GM12892 (cell line): ENCODE measurements around the gene ALPK3.
A peak's percentile ranks its signal among the peaks of the same experiment; 100 is the strongest.

ENCODE experiments used
- DNase-seq: peaks from one replicate; pipeline ENCODE4 v3.0.0; 2011; ENCODE audit not compliant: insufficient read length
- FAIRE-seq: peaks from 2 replicates; lab custom pipeline; 2011; peaks lifted over from hg19 to GRCh38; lab: Jason Lieb, UNC
- POLR2A ChIP-seq: IDR thresholded peaks from 2 replicates; pipeline ENCODE4 v1.6.1; 2011; ENCODE audit warnings: low read depth, low read length, control low read depth
- POLR2AphosphoS5 ChIP-seq: IDR thresholded peaks from 2 replicates; pipeline ENCODE4 v1.6.1; 2011; ENCODE audit warnings: low read depth, low read length, control low read depth
- TAF1 ChIP-seq: IDR thresholded peaks from 2 replicates; pipeline ENCODE4 v1.6.1; 2011; ENCODE audit warnings: low read depth, mild to moderate bottlenecking, control low read depth, low read length, borderline replicate concordance

The ALPK3 gene

DNA sequence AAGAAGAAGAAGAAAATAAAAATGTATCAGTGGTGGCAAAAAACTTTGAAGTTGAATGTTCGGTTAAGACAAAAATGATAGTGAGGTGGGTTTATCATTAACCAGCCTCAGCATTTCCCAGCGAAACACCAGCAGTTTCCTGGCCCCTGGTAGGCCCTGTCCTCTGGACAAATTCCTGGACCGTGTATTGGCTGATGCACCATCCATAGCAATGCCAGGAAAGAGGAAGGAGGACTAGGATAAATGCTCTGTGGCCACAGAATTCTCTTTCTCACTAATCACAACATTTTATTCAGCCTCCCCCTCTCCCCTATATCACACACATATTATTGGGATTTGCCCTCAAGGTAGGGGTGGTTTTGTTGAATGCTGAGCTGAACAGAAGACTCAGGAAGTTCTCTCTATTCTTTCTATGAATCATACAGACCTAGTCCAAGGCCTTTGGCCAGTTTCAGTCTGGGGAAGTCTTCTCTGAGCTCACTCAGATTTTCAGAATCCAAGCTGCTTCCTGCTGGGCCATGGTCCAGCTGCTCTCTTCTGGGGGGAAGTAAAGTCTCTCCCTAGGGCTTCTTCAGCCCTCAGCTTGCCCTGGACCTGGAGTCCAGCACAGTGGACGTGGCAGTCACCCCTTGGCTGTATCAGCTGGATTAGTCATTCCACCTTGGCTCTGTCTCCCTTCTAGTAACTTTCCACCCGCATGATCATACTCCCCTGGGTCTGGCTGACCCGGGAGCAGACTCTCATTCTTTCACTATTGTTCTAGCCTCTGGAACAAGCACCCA, 94.9 kb downstream of the ALPK3 start:
- no peak for FAIRE-seq
- TF ChIP-seq POLR2A (no peak), TAF1 (no peak), POLR2AphosphoS5 (no peak)
- DNase-seq = no peak

GRCh38 chr15:84913360-84913723, 96.2 kb downstream of the ALPK3 start:
- TF ChIP-seq TAF1 = no peak
- no peak for TF ChIP-seq POLR2AphosphoS5
- TF ChIP-seq POLR2A = no peak
- DNase-seq = no peak
- FAIRE-seq = no peak

DNA sequence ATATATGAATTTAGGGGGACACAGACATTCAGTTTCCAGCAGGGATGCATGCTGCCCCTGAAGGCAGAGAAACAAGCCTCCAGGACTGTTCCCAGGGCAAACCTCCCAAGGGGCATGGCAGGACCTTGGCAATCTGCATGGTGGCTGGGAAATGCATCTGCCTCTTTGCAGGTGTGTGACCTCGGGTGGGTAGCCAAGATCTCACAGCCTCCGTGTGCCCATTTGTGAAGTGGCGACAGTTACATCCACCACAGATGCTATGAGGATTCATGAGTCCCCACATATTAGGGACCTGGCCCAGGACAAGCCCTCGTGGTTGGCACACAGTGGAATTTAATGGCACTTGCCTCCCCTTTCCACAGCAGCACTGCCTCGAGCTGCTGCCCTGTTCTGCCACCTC, 97.2 kb downstream of the ALPK3 start:
- no peak for TF ChIP-seq TAF1
- TF ChIP-seq POLR2A = no peak
- TF ChIP-seq POLR2AphosphoS5 = no peak

DNA sequence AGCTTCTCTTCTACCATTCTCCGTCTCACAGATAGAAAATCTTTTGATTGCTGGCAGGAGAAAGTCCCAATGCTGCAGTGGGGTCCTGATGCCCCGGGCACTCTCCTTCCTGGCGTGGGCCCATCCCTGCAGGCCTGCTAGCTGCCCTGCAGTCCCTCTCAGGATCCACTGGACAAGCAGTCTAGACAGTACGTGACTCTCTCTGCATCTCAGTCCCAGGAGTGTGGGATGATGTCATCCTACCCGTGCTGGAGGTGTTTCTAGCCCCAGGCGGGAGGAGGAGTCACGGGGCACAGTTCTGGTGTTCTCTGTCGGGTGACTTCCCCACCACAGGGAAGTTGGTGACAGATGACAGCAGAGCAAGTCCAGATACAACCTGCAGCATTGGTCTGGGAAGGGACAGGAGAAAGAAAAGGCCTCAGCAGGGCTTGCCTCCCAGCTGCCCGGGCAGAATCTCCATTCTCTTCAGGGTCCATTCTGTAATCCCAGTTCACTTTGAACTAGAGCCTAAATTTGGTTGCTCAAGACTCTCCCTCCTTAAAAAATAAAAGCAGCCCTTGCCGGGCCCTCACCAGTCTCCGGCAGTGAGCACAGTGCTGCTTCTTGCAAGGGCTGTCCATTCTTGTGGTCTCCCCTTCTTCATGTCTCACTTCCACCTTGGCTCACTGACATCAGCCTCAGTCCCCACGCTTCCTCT, 97.9 kb downstream of the ALPK3 start:
- FAIRE-seq (peak; percentile 83), DNase-seq (peak; percentile 63)
- no peak for TF ChIP-seq TAF1
- no peak for TF ChIP-seq POLR2AphosphoS5
- TF ChIP-seq POLR2A = no peak

More for the DNA sequence above, 97.2 kb downstream of the ALPK3 start:
- DNase-seq = no peak
- no peak for FAIRE-seq

- no peak for DNase-seq
- TF ChIP-seq POLR2A (no peak), POLR2AphosphoS5 (no peak), TAF1 (no peak)
- no peak for FAIRE-seq
Observed at GRCh38 chr15:84915606-84915958, 98.4 kb downstream of the ALPK3 start.

GRCh38 chr15:84917452-84917851, 100.3 kb downstream of the ALPK3 start:
- no peak for FAIRE-seq
- no peak for TF ChIP-seq POLR2AphosphoS5
- no peak for TF ChIP-seq TAF1
- TF ChIP-seq POLR2A = no peak

GRCh38 chr15:84919106-84919667, 102.0 kb downstream of the ALPK3 start:
- DNase-seq (no peak), FAIRE-seq (no peak)
- TF ChIP-seq POLR2AphosphoS5 (no peak), POLR2A (no peak), TAF1 (no peak)

More at GRCh38 chr15:84917452-84917851, 100.3 kb downstream of the ALPK3 start:
- DNase-seq = no peak

DNA sequence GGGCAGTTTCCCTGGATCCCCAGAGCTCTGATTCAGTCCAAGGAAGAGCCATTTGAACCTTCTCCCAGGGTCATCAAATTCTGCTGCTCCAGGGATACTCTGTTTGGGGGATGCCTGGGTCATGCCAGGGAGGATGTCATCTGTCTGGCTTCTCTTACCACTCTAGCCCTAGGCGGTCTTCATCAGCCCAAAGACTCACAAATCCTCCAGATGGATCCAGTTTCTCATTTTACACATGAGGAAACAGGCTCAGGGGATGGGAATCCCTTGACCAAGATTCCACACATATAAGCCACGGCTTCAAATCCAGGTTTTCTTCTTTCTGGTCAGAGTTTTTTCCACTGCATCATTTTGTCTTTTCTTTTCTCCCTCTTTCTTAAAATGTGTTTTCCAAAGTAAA, 104.0 kb downstream of the ALPK3 start:
- DNase-seq (no peak), FAIRE-seq (no peak)
- no peak for TF ChIP-seq POLR2AphosphoS5
- no peak for TF ChIP-seq POLR2A
- no peak for TF ChIP-seq TAF1

DNA sequence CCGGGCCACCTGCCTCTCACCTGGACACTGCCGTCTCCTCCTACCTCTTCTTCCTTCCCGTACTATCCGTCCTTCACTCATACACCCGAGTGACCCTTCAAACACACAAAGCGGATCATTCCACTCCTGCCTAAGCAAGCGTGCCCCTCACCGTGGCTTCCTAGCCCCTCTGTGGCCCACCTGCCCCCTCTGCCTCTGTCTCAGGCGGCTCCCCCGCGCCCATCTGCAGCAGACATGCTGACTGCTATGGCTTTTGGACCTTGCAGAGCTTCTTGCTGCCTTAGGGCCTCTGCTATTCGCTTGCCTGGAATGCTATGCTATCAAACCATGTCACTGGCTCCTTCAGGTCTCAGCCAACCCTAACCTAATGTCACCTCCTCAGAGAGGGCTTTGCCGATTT, 105.4 kb downstream of the ALPK3 start:
- FAIRE-seq = no peak

More for the DNA sequence above, 105.4 kb downstream of the ALPK3 start:
- TF ChIP-seq POLR2A (no peak), TAF1 (no peak), POLR2AphosphoS5 (no peak)
- DNase-seq = no peak
